ENCODE measurements around the gene ATP8B1. TPM values are rescaled to one million over a fixed set of nuclear protein-coding genes. Genes with fewer than 3 reads are reported as not detected.

Gene ATP8B1
- total RNA-seq, 1 experiment from 2014 or later: 15.9 TPM

DNA sequence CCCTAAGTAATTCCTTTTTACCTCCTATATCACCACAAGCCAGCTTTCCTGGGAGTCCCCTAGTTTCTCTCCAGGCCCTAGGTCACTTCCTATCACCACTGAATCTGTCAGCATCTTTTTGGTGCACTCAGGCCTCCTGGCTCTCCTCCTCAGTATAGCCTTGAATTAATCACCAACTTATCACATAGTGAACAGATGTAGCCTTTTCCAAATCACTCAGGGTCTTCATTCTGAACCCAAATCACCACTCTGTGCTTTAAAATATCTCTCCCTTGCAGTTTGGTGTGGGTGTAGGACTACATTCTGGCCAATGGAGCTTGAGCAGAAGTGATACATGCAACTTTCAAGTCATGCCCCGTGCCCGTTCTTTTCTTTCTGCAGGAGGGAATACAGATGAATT lies 29.6 kb upstream of the ATP8B1 start:
- H3K27ac ChIP-seq (ENCODE audit: low read depth, low read length): no peak overlapping the region
- ATAC-seq: no peak
- no peaks in the 10 kb centered on the region for H3K27me3 ChIP-seq (ENCODE audit: insufficient read depth, low read length)
- no peak for DNase-seq (ENCODE audit: low read depth, low spot score)
- peaks cover 0 to 8% of the 10 kb centered on the region in 2 experiments; a peak in 1 of 4 replicates for H3K4me1 ChIP-seq (ENCODE audit: control insufficient read depth in 1 of 2, insufficient read depth in 2 of 2, low read length in 2 of 2)
- no peaks in the 10 kb centered on the region for H3K36me3 ChIP-seq (ENCODE audit: control insufficient read depth in 1 of 2, insufficient read depth in 2 of 2, low read length in 2 of 2)
- ChIA-PET CTCF (no interaction called here), RAD21 (ENCODE audit: low non-redundant PET in 1 of 2, low total read pairs in 2 of 2, uncharacterized antibody in 2 of 2, unreplicated experiment in 2 of 2) (no interaction called here), POLR2A (no interaction called here)
- no peaks in the 10 kb centered on the region for H4K20me1 ChIP-seq (ENCODE audit: insufficient read depth)
- H3K9me3 ChIP-seq (ENCODE audit: control insufficient read depth in 1 of 2, insufficient read depth in 1 of 2, low read depth in 1 of 2, low read length in 2 of 2): no peaks in the 10 kb centered on the region
- no peak overlapping the region for H3K9ac ChIP-seq (ENCODE audit: low read length)
- no peaks in the 10 kb centered on the region for H3K79me2 ChIP-seq (ENCODE audit: insufficient read depth, low read length)
- H3K4me3 ChIP-seq (replicated peaks in 1 of 2; ENCODE audit: low read depth in 1 of 2, low read length in 2 of 2): no peak overlapping the region
- no peak overlapping the region for H2AFZ ChIP-seq (ENCODE audit: low read depth, low read length, poor library complexity, severe bottlenecking)
- BruUV-seq (replicated peaks): no TSS peak
- no peak for TF ChIP-seq SIN3A (IDR thresholded peaks at IDR 0.05; ENCODE audit: low read depth)
- TF ChIP-seq POLR2AphosphoS5 (IDR thresholded peaks at IDR 0.05; ENCODE audit: low read depth, low read length): no peak
- TF ChIP-seq EGR1 (IDR thresholded peaks at IDR 0.05; ENCODE audit: low read depth): no peak
- TF ChIP-seq TCF7L2 (IDR thresholded peaks at IDR 0.05; ENCODE audit: borderline replicate concordance, extremely low read depth, insufficient read depth, insufficient read length): no peak
- TF ChIP-seq, protein P1, sequence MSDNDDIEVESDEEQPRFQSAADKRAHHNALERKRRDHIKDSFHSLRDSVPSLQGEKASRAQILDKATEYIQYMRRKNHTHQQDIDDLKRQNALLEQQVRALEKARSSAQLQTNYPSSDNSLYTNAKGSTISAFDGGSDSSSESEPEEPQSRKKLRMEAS (IDR thresholded peaks at IDR 0.05): no peak
- TF ChIP-seq, protein P2, sequence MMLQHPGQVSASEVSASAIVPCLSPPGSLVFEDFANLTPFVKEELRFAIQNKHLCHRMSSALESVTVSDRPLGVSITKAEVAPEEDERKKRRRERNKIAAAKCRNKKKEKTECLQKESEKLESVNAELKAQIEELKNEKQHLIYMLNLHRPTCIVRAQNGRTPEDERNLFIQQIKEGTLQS (IDR thresholded peaks at IDR 0.05): no peak
- TF ChIP-seq, protein P3, sequence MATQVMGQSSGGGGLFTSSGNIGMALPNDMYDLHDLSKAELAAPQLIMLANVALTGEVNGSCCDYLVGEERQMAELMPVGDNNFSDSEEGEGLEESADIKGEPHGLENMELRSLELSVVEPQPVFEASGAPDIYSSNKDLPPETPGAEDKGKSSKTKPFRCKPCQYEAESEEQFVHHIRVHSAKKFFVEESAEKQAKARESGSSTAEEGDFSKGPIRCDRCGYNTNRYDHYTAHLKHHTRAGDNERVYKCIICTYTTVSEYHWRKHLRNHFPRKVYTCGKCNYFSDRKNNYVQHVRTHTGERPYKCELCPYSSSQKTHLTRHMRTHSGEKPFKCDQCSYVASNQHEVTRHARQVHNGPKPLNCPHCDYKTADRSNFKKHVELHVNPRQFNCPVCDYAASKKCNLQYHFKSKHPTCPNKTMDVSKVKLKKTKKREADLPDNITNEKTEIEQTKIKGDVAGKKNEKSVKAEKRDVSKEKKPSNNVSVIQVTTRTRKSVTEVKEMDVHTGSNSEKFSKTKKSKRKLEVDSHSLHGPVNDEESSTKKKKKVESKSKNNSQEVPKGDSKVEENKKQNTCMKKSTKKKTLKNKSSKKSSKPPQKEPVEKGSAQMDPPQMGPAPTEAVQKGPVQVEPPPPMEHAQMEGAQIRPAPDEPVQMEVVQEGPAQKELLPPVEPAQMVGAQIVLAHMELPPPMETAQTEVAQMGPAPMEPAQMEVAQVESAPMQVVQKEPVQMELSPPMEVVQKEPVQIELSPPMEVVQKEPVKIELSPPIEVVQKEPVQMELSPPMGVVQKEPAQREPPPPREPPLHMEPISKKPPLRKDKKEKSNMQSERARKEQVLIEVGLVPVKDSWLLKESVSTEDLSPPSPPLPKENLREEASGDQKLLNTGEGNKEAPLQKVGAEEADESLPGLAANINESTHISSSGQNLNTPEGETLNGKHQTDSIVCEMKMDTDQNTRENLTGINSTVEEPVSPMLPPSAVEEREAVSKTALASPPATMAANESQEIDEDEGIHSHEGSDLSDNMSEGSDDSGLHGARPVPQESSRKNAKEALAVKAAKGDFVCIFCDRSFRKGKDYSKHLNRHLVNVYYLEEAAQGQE (IDR thresholded peaks at IDR 0.05; ENCODE audit: low read depth): no peak
- TF ChIP-seq RAD21 (IDR thresholded peaks at IDR 0.05; ENCODE audit: low read depth): no peak
- no peak for TF ChIP-seq EZH2phosphoT487 (IDR thresholded peaks at IDR 0.05; ENCODE audit: borderline replicate concordance)
- no peak for TF ChIP-seq CEBPB (IDR thresholded peaks at IDR 0.05; ENCODE audit: low read depth)
- no peak for TF ChIP-seq JUND (IDR thresholded peaks at IDR 0.05)
- TF ChIP-seq YY1 (IDR thresholded peaks at IDR 0.05; ENCODE audit: extremely low read depth, insufficient replicate concordance, low read depth, low read length): no peak
- no peak for TF ChIP-seq ZFX (IDR thresholded peaks at IDR 0.05)
- TF ChIP-seq ELF1 (IDR thresholded peaks at IDR 0.05; ENCODE audit: borderline replicate concordance, low read depth): no peak
- TF ChIP-seq, protein P4, sequence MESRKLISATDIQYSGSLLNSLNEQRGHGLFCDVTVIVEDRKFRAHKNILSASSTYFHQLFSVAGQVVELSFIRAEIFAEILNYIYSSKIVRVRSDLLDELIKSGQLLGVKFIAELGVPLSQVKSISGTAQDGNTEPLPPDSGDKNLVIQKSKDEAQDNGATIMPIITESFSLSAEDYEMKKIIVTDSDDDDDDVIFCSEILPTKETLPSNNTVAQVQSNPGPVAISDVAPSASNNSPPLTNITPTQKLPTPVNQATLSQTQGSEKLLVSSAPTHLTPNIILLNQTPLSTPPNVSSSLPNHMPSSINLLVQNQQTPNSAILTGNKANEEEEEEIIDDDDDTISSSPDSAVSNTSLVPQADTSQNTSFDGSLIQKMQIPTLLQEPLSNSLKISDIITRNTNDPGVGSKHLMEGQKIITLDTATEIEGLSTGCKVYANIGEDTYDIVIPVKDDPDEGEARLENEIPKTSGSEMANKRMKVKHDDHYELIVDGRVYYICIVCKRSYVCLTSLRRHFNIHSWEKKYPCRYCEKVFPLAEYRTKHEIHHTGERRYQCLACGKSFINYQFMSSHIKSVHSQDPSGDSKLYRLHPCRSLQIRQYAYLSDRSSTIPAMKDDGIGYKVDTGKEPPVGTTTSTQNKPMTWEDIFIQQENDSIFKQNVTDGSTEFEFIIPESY (IDR thresholded peaks at IDR 0.05; ENCODE audit: extremely low read depth, insufficient replicate concordance, low read length): no peak
- TF ChIP-seq CBX3 (IDR thresholded peaks at IDR 0.05; ENCODE audit: low read depth): no peak
- TF ChIP-seq SRF (IDR thresholded peaks at IDR 0.05; ENCODE audit: low read depth): no peak
- TF ChIP-seq ZNF274 (IDR thresholded peaks at IDR 0.05; ENCODE audit: low read depth, low read length): no peak
- TF ChIP-seq POLR2A (IDR thresholded peaks at IDR 0.05; ENCODE audit: borderline replicate concordance, extremely low read depth, insufficient read depth, insufficient read length): no peak
- no peak for TF ChIP-seq EZH2 (IDR thresholded peaks at IDR 0.05)
- intact Hi-C loops (cut with micrococcal nuclease): no loop called here
- H3K9me2 ChIP-seq (ENCODE audit: insufficient read depth): no peaks in the 10 kb centered on the region
- no peak overlapping the region for H3K4me2 ChIP-seq (ENCODE audit: low read length)

Measured in HCT116 (cell line).